Fibroblast of lung (primary cell): ENCODE data around the gene SCGB3A1.

Experiments
- EZH2 ChIP-seq: IDR thresholded peaks from 2 replicates; pipeline ENCODE4 v1.5.1; 2012; ENCODE audit warnings: low read length, control low read depth, mild to moderate bottlenecking; ENCODE audit errors: missing control alignments
- TF ChIP-seq, protein P1 (sequence below), 2 donors: IDR thresholded peaks in 1 of 2; conservative IDR thresholded peaks in 1 of 2; 1 replicate in 1 of 2; 2 replicates in 1 of 2; pipeline ENCODE4 v1.5.1; 2011 to 2012; ENCODE audit warnings: low read length in 2 of 2, control low read depth in 1 of 2, inconsistent platforms in 1 of 2, low read depth in 1 of 2, mild to moderate bottlenecking in 1 of 2

DNA sequence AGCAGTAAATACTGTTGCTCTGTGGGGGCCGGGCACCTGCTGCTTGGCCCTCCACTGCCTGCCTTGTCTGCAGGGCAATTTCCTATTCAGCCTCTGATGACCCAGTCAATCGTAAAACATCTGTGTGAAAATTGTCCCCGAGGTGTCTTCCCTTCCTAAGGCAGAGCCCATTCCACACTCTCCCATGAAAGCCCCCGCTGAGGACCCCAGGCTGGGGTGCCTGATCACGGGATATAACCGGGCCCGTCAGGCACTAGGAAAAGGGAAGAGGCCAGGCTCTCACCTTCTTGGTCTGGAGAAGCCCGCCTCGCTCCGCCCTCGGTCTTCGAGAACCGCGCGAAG lies 27.2 kb upstream of the SCGB3A1 start:
- TF ChIP-seq, protein P1, sequence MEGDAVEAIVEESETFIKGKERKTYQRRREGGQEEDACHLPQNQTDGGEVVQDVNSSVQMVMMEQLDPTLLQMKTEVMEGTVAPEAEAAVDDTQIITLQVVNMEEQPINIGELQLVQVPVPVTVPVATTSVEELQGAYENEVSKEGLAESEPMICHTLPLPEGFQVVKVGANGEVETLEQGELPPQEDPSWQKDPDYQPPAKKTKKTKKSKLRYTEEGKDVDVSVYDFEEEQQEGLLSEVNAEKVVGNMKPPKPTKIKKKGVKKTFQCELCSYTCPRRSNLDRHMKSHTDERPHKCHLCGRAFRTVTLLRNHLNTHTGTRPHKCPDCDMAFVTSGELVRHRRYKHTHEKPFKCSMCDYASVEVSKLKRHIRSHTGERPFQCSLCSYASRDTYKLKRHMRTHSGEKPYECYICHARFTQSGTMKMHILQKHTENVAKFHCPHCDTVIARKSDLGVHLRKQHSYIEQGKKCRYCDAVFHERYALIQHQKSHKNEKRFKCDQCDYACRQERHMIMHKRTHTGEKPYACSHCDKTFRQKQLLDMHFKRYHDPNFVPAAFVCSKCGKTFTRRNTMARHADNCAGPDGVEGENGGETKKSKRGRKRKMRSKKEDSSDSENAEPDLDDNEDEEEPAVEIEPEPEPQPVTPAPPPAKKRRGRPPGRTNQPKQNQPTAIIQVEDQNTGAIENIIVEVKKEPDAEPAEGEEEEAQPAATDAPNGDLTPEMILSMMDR (conservative IDR thresholded peaks at IDR 0.05 in 1 of 2, IDR thresholded peaks at IDR 0.05 in 1 of 2; ENCODE audit: low read depth in 1 of 2, low read length in 2 of 2), result no peak
- no peak for TF ChIP-seq EZH2
